ENCODE measurements around the gene IRGQ.
"Not testable (repeated sequence)": the region's sequence is repeated elsewhere in the genome, so short reads cannot be mapped to it uniquely, and the experiment has no call there.

Gene IRGQ

GRCh38 chr19:43595999-43596841, at the start of gene IRGQ, which contains the start of gene ZNF576:
TSS of gene IRGQ (minus strand) at chr19:43596134. CDS start at chr19:43595338, 796 bp downstream.
TSS of gene ZNF576 (plus strand) at chr19:43596595. CDS start at chr19:43597109, 514 bp downstream.
- H3K4me3 ChIP-seq (ENCODE audit: low read depth, low read length): peak within 1 kb of the TSS; percentile 88

GRCh38 chr19:43644181-43644580, 48.2 kb upstream of the IRGQ start:
- no peak overlapping the region for H3K4me3 ChIP-seq (ENCODE audit: low read depth, low read length)

- H3K4me3 ChIP-seq (ENCODE audit: low read depth, low read length): no peak overlapping the region
Measured at GRCh38 chr19:43643326-43643725, 47.4 kb upstream of the IRGQ start.

- no peak overlapping the region for H3K4me3 ChIP-seq (ENCODE audit: low read depth, low read length)
Measured at GRCh38 chr19:43642531-43642930, 46.6 kb upstream of the IRGQ start.

GRCh38 chr19:43641333-43641732, 45.4 kb upstream of the IRGQ start:
- H3K4me3 ChIP-seq (ENCODE audit: low read depth, low read length): no peak overlapping the region

GRCh38 chr19:43640424-43640757, 44.5 kb upstream of the IRGQ start:
- H3K4me3 ChIP-seq (ENCODE audit: low read depth, low read length): peak overlapping the region; percentile 74

- peak within 1 kb of the TSS; percentile 74 for H3K4me3 ChIP-seq (ENCODE audit: low read depth, low read length)
Measured at GRCh38 chr19:43639519-43640423, 43.8 kb upstream of the IRGQ start, which contains the start of gene CADM4. TSS of gene CADM4 (minus strand) at chr19:43639850. CDS start at chr19:43639790, 60 bp downstream.

GRCh38 chr19:43638995-43639518, 43.1 kb upstream of the IRGQ start:
- H3K4me3 ChIP-seq (ENCODE audit: low read depth, low read length): peak overlapping the region; percentile 67

GRCh38 chr19:43638214-43638994, 42.5 kb upstream of the IRGQ start:
- peak overlapping the region; percentile 67 for H3K4me3 ChIP-seq (ENCODE audit: low read depth, low read length)

GRCh38 chr19:43636121-43636683, 40.3 kb upstream of the IRGQ start:
- no peak overlapping the region for H3K4me3 ChIP-seq (ENCODE audit: low read depth, low read length)

GRCh38 chr19:43635561-43635940, 39.6 kb upstream of the IRGQ start:
- not testable (repeated sequence) for H3K4me3 ChIP-seq (ENCODE audit: low read depth, low read length)

- H3K4me3 ChIP-seq (ENCODE audit: low read depth, low read length): peak overlapping the region; percentile 38
Measured at GRCh38 chr19:43634872-43635560, 39.1 kb upstream of the IRGQ start.

- H3K4me3 ChIP-seq (ENCODE audit: low read depth, low read length): peak overlapping the region; percentile 38
Measured at GRCh38 chr19:43634506-43634871, 38.6 kb upstream of the IRGQ start.

GRCh38 chr19:43634068-43634467, 38.1 kb upstream of the IRGQ start:
- no peak overlapping the region for H3K4me3 ChIP-seq (ENCODE audit: low read depth, low read length)

GRCh38 chr19:43633520-43633919, 37.6 kb upstream of the IRGQ start:
- no peak overlapping the region for H3K4me3 ChIP-seq (ENCODE audit: low read depth, low read length)

- H3K4me3 ChIP-seq (ENCODE audit: low read depth, low read length): no peak overlapping the region
Measured at GRCh38 chr19:43631491-43631890, 35.6 kb upstream of the IRGQ start.

GRCh38 chr19:43628646-43629326, 32.9 kb upstream of the IRGQ start:
- no peak overlapping the region for H3K4me3 ChIP-seq (ENCODE audit: low read depth, low read length)

- H3K4me3 ChIP-seq (ENCODE audit: low read depth, low read length): no peak overlapping the region
Measured at GRCh38 chr19:43626838-43627237, 30.9 kb upstream of the IRGQ start.

GRCh38 chr19:43625918-43626579, 30.1 kb upstream of the IRGQ start:
- H3K4me3 ChIP-seq (ENCODE audit: low read depth, low read length): no peak overlapping the region

Measured in iPS-11a (cell line).